B cell (primary cell): ENCODE data around the gene MORN1. TPM values are rescaled to one million over a fixed set of nuclear protein-coding genes. Genes with fewer than 3 reads are reported as not detected.

ENCODE experiments used
- ATAC-seq: fragments of 200-7000 bp; cut with Tn5 transposase; one replicate; pipeline ENCODE4 v1.10.0; 2021; ENCODE audit warnings: low read depth, mild to moderate bottlenecking, moderate number of reproducible peaks, moderate library complexity
- CTCF ChIA-PET: fragments of 350-600 bp; sonication (Branson Sonifier 250); formaldehyde crosslinking; loops from one replicate; lab custom pipeline; 2021; ENCODE audit warnings: antibody characterized with exemption, inconsistent platforms; lab: Charles Lee
- POLR2A ChIA-PET: fragments of 350-600 bp; sonication (Branson Sonifier 250); formaldehyde crosslinking; loops from one replicate; lab custom pipeline; 2021; ENCODE audit warnings: antibody characterized with exemption; lab: Charles Lee
- DNase-seq: peaks from one replicate; pipeline ENCODE4 v3.0.0; 2013
- H2AFZ ChIP-seq: 2 replicates; pipeline ENCODE4 v1.6.1; 2012; ENCODE audit warnings: mild to moderate bottlenecking, low read depth, low read length; ENCODE audit not compliant: insufficient read depth, poor library complexity, severe bottlenecking
- H3K27ac ChIP-seq, 2 donors: 1 replicate in 1 of 2; 2 replicates in 1 of 2; pipeline ENCODE4 v1.5.1; 2012 to 2013; ENCODE audit warnings: low read length in 2 of 2, mild to moderate bottlenecking in 2 of 2, moderate library complexity in 1 of 2
- H3K27me3 ChIP-seq, 4 experiments: fragments of 200-600 bp in 1 of 4; sonication (generic) in 1 of 4; replicated peaks in 1 of 4; 1 replicate in 2 of 4; 2 replicates in 2 of 4; pipeline versions ENCODE4 v1.6.1 to v1.7.0; 2013 to 2016; ENCODE audit warnings: low read length in 3 of 4, mild to moderate bottlenecking in 2 of 4, mixed read lengths in 1 of 4, moderate library complexity in 1 of 4; ENCODE audit not compliant: insufficient read depth in 4 of 4, control insufficient read depth in 3 of 4; ENCODE audit errors: control extremely low read depth in 1 of 4
- H3K36me3 ChIP-seq, 2 experiments: replicated peaks in 1 of 2; 1 replicate in 1 of 2; 2 replicates in 1 of 2; pipeline versions ENCODE4 v1.6.1 to v1.7.1; 2013; ENCODE audit warnings: low read length in 1 of 2; ENCODE audit not compliant: insufficient read depth in 2 of 2, control insufficient read depth in 1 of 2; ENCODE audit errors: control extremely low read depth in 1 of 2, extremely low read depth in 1 of 2
- H3K4me1 ChIP-seq, 2 donors: fragments of 200-600 bp in 1 of 2; sonication (generic) in 1 of 2; 1 replicate in 1 of 2; 2 replicates in 1 of 2; pipeline versions ENCODE4 v1.5.1 to v1.6.1; 2013 to 2017; ENCODE audit warnings: low read length in 2 of 2; ENCODE audit not compliant: control insufficient read depth in 2 of 2, insufficient read depth in 2 of 2
- H3K4me2 ChIP-seq: replicated peaks from 2 replicates; pipeline ENCODE3; 2012; ENCODE audit warnings: mild to moderate bottlenecking, low read depth, low read length; ENCODE audit not compliant: poor library complexity, severe bottlenecking
- H3K4me3 ChIP-seq, 5 experiments: fragments of 200-600 bp in 1 of 5; sonication (generic) in 1 of 5; 1 replicate in 3 of 5; 2 replicates in 2 of 5; pipeline versions ENCODE4 v1.5.1 to v1.7.0; 2011 to 2016; ENCODE audit warnings: low read length in 4 of 5, mild to moderate bottlenecking in 4 of 5, low read depth in 2 of 5, control low read depth in 1 of 5, moderate library complexity in 1 of 5; ENCODE audit not compliant: insufficient read depth in 1 of 5; ENCODE audit errors: control extremely low read depth in 1 of 5, extremely low read depth in 1 of 5
- H3K79me2 ChIP-seq: fragments of 200-600 bp; sonication (generic); one replicate; pipeline ENCODE4 v1.6.0; 2016; ENCODE audit warnings: low read length; ENCODE audit not compliant: control insufficient read depth, insufficient read depth
- H3K9ac ChIP-seq: fragments of 200-600 bp; sonication (generic); 2 replicates; pipeline ENCODE4 v1.6.1; 2017; ENCODE audit warnings: mild to moderate bottlenecking, low read length, moderate library complexity
- H3K9me3 ChIP-seq, 3 donors: one replicate each; pipeline versions ENCODE4 v1.6.1 to v1.7.1; 2013; ENCODE audit warnings: low read length in 2 of 3; ENCODE audit not compliant: control insufficient read depth in 2 of 3, insufficient read depth in 1 of 3; ENCODE audit errors: control extremely low read depth in 1 of 3
- H4K20me1 ChIP-seq: 2 replicates; pipeline ENCODE4 v1.6.0; 2012; ENCODE audit warnings: mild to moderate bottlenecking, low read length; ENCODE audit not compliant: insufficient read depth, control insufficient read depth, poor library complexity, severe bottlenecking
- H3K27ac Mint-ChIP-seq: one replicate; pipeline ENCODE4 v1.8.0; 2021; ENCODE audit warnings: mixed read lengths
- H3K27me3 Mint-ChIP-seq: one replicate; pipeline ENCODE4 v1.8.0; 2021; ENCODE audit warnings: mixed read lengths
- H3K4me1 Mint-ChIP-seq: one replicate; pipeline ENCODE4 v1.8.0; 2021; ENCODE audit warnings: mixed read lengths
- H3K4me3 Mint-ChIP-seq: one replicate; pipeline ENCODE4 v1.8.0; 2021; ENCODE audit warnings: mixed read lengths
- H3K9me3 Mint-ChIP-seq: one replicate; pipeline ENCODE4 v1.8.0; 2022; ENCODE audit warnings: mixed read lengths; ENCODE audit not compliant: insufficient read depth
- CTCF ChIP-seq: fragments of 200-600 bp; IDR thresholded peaks from one replicate; pipeline ENCODE4 v1.8.0; 2022; ENCODE audit warnings: antibody characterized with exemption, mild to moderate bottlenecking
- EZH2 ChIP-seq: IDR thresholded peaks from 2 replicates; pipeline ENCODE4 v1.6.1; 2012; ENCODE audit warnings: borderline replicate concordance, low read depth, mild to moderate bottlenecking, moderate library complexity, low read length; ENCODE audit not compliant: insufficient read depth, poor library complexity, severe bottlenecking
- WGBS: methylation state at CpG from one replicate; pipeline ENCODE4 v1.1.5; 2013; ENCODE audit warnings: missing lambda C conversion rate; ENCODE audit not compliant: insufficient coverage; 5-methylcytosine and 5-hydroxymethylcytosine counted together
- intact Hi-C: fragments of 100-400 bp; cut with micrococcal nuclease; formaldehyde crosslinking; loops from one replicate; pipeline ENCODE4 v1.10.0; 2022
- polyA plus RNA-seq: library from polyadenylated mRNA; depleted of rRNA; stranded (reverse); fragments of >200 nt; gene quantifications from 2 replicates; pipeline ENCODE4 v1.2.3, GENCODE V29; 2012
- total RNA-seq, 2 donors: library from RNA; stranded (reverse); fragments of 120-200 nt in 1 of 2; gene quantifications; 1 replicate in 1 of 2; 2 replicates in 1 of 2; pipeline versions ENCODE4 v1.2.3 to v1.2.4, GENCODE V29; 2013 to 2022

Gene MORN1
- total and polyA plus RNA-seq, 2 donors (not counting 1 experiment from before 2014, with no cell fraction given): 10.2 to 32.6 TPM

GRCh38 chr1:2368053-2368744 lies 23.2 kb downstream of the MORN1 start:
- no peaks in the 10 kb centered on the region for H3K4me1 ChIP-seq
- no peaks in the 10 kb centered on the region for H3K27me3 ChIP-seq
- no peaks in the 10 kb centered on the region for H3K79me2 ChIP-seq
- H3K9ac ChIP-seq: no peak overlapping the region
- WGBS: 99% methylated on average over 5 of the region's 8 CpGs
- no peaks in the 10 kb centered on the region for H3K27me3 Mint-ChIP-seq
- ATAC-seq (no peak), DNase-seq (no peak)
- POLR2A ChIA-PET: no interaction called here
- TF ChIP-seq CTCF (no peak), EZH2 (no peak)
- peaks cover 3% of the 10 kb centered on the region for H3K9me3 Mint-ChIP-seq
- no peak overlapping the region for H3K27ac Mint-ChIP-seq
- H3K9me3 ChIP-seq: peaks cover 0 to 4% (median 2%) of the 10 kb centered on the region in 3 donors
- intact Hi-C loops: no loop called here
- CTCF ChIA-PET: interaction anchor here (1.0 to 1.2 kb wide), 2 partner anchors 57 to 173 kb away, joined by 3 read pairs; partner anchors contain the start of gene FAAP20
- no peak overlapping the region for H3K4me3 Mint-ChIP-seq
- no peaks in the 10 kb centered on the region for H3K4me1 Mint-ChIP-seq
- no peak overlapping the region for H3K4me3 ChIP-seq
- H3K36me3 ChIP-seq: no peaks in the 10 kb centered on the region
- no peak overlapping the region for H2AFZ ChIP-seq
- H3K4me2 ChIP-seq: no peak overlapping the region
- H3K27ac ChIP-seq: no peak overlapping the region
- H4K20me1 ChIP-seq: no peaks in the 10 kb centered on the region

GRCh38 chr1:2363847-2364513 lies 27.4 kb downstream of the MORN1 start:
- Histone ChIP-seq H3K4me2 (no peak overlapping the region), H3K4me3 (no peak overlapping the region), H3K4me1 (no peaks in the 10 kb centered on the region), H3K27ac (no peak overlapping the region), H3K79me2 (no peaks in the 10 kb centered on the region), H3K9me3 (peaks cover 0 to 7% (median 2%) of the 10 kb centered on the region in 3 donors), H3K27me3 (no peaks in the 10 kb centered on the region), H3K36me3 (no peaks in the 10 kb centered on the region), H4K20me1 (no peaks in the 10 kb centered on the region), H2AFZ (no peak overlapping the region), H3K9ac (no peak overlapping the region)
- WGBS: no CpG with 5 or more reads among the region's 2 CpGs
- no peaks in the 10 kb centered on the region for H3K27me3 Mint-ChIP-seq
- H3K27ac Mint-ChIP-seq: no peak overlapping the region
- intact Hi-C loops: no loop called here
- POLR2A ChIA-PET: no interaction called here
- peaks cover 3% of the 10 kb centered on the region for H3K9me3 Mint-ChIP-seq
- no peak for ATAC-seq
- TF ChIP-seq EZH2 (no peak), CTCF (no peak)
- H3K4me1 Mint-ChIP-seq: no peaks in the 10 kb centered on the region
- CTCF ChIA-PET: interaction anchor here (1.4 kb wide), 1 partner anchor 169 kb away, joined by 5 read pairs; the partner anchor contains the start of gene FAAP20
- no peak overlapping the region for H3K4me3 Mint-ChIP-seq
- DNase-seq: no peak
